HG03378 (cell line): ENCODE measurements around the gene ERBB2.
"Not testable (repeated sequence)": the region's sequence is repeated elsewhere in the genome, so short reads cannot be mapped to it uniquely, and the experiment has no call there.

Experiments used
- ATAC-seq: cut with Tn5 transposase; IDR thresholded peaks from one replicate; pipeline ENCODE4 v1.9.1; 2021; ENCODE audit warnings: mild to moderate bottlenecking, moderate library complexity; ENCODE audit not compliant: unreplicated experiment

The ERBB2 gene

GRCh38 chr17:39742126-39742855, 42.4 kb downstream of the ERBB2 start:
- no peak for ATAC-seq

GRCh38 chr17:39742856-39743436, 43.1 kb downstream of the ERBB2 start:
- ATAC-seq: no peak

- ATAC-seq: no peak
Measured at GRCh38 chr17:39744075-39744835, 44.4 kb downstream of the ERBB2 start.

- no peak for ATAC-seq
Measured at GRCh38 chr17:39744836-39745215, 45.0 kb downstream of the ERBB2 start.

GRCh38 chr17:39745335-39746144, 45.7 kb downstream of the ERBB2 start:
- no peak for ATAC-seq

GRCh38 chr17:39746145-39746461, 46.2 kb downstream of the ERBB2 start:
- ATAC-seq: no peak

GRCh38 chr17:39747745-39748144, 47.9 kb downstream of the ERBB2 start:
- ATAC-seq: no peak

- ATAC-seq: not testable (repeated sequence)
Measured at GRCh38 chr17:39748444-39749034, 48.7 kb downstream of the ERBB2 start.

- no peak for ATAC-seq
Measured at GRCh38 chr17:39750131-39751015, 50.5 kb downstream of the ERBB2 start.

GRCh38 chr17:39751016-39751543, 51.2 kb downstream of the ERBB2 start:
- ATAC-seq: no peak

GRCh38 chr17:39751637-39752036, 51.8 kb downstream of the ERBB2 start:
- ATAC-seq: no peak

- ATAC-seq: no peak
Measured at GRCh38 chr17:39752241-39752881, 52.5 kb downstream of the ERBB2 start.

- peak; percentile 5 for ATAC-seq
Measured at GRCh38 chr17:39753514-39754160, 53.8 kb downstream of the ERBB2 start.

- peak; percentile 54 for ATAC-seq
Measured at GRCh38 chr17:39754161-39754957, 54.5 kb downstream of the ERBB2 start.

GRCh38 chr17:39754958-39755553, 55.2 kb downstream of the ERBB2 start:
- no peak for ATAC-seq

GRCh38 chr17:39755554-39756379, 55.9 kb downstream of the ERBB2 start:
- ATAC-seq: no peak
